H9 (cell line): ENCODE results near the gene P4HA3. TPM values are rescaled to one million over a fixed set of nuclear protein-coding genes. Genes with fewer than 3 reads are reported as not detected.

Experiments
- DNase-seq: peaks from one replicate; pipeline ENCODE4 v3.0.0-alpha.2; 2017
- H2AFZ ChIP-seq: one replicate; pipeline ENCODE4 v1.6.1; 2013; ENCODE audit warnings: mild to moderate bottlenecking, low read length, control low read depth, moderate library complexity
- H2AK5ac ChIP-seq: 2 replicates; pipeline ENCODE4 v1.6.1; 2013; ENCODE audit warnings: low read length, control low read depth, mixed read lengths; ENCODE audit not compliant: insufficient read length
- H2BK120ac ChIP-seq: one replicate; pipeline ENCODE4 v1.6.1; 2013; ENCODE audit warnings: low read depth, mild to moderate bottlenecking, low read length, control low read depth, inconsistent platforms; ENCODE audit not compliant: poor library complexity, severe bottlenecking
- H2BK12ac ChIP-seq: 2 replicates; pipeline ENCODE4 v1.6.1; 2013; ENCODE audit warnings: low read length, control low read depth, mixed read lengths, low read depth; ENCODE audit not compliant: insufficient read length
- H2BK15ac ChIP-seq: 2 replicates; pipeline ENCODE4 v1.6.1; 2013; ENCODE audit warnings: low read depth, low read length, control low read depth
- H2BK20ac ChIP-seq: one replicate; pipeline ENCODE4 v1.6.1; 2013; ENCODE audit warnings: low read depth, mild to moderate bottlenecking, low read length, control low read depth, inconsistent platforms; ENCODE audit not compliant: poor library complexity, severe bottlenecking
- H2BK5ac ChIP-seq: 2 replicates; pipeline ENCODE4 v1.6.1; 2013; ENCODE audit warnings: low read length, control low read depth, mixed read lengths; ENCODE audit not compliant: insufficient read length
- H3K14ac ChIP-seq: 2 replicates; pipeline ENCODE4 v1.6.1; 2013; ENCODE audit warnings: low read length, control low read depth; ENCODE audit not compliant: insufficient read depth
- H3K18ac ChIP-seq: 2 replicates; pipeline ENCODE4 v1.6.1; 2013; ENCODE audit warnings: low read depth, mild to moderate bottlenecking, mixed read lengths, low read length, control low read depth; ENCODE audit not compliant: insufficient read length
- H3K23ac ChIP-seq: 2 replicates; pipeline ENCODE4 v1.6.1; 2013; ENCODE audit warnings: low read length, control low read depth, mixed read lengths, low read depth; ENCODE audit not compliant: insufficient read length
- H3K23me2 ChIP-seq: 2 replicates; pipeline ENCODE4 v1.6.1; 2013; ENCODE audit warnings: low read depth, mild to moderate bottlenecking, mixed read lengths, low read length, control low read depth; ENCODE audit not compliant: insufficient read length, poor library complexity, severe bottlenecking
- H3K27ac ChIP-seq: 2 replicates; pipeline ENCODE4 v1.5.1; 2013; ENCODE audit warnings: low read length, control low read depth, mixed read lengths, low read depth; ENCODE audit not compliant: insufficient read length
- H3K27me3 ChIP-seq: 2 replicates; pipeline ENCODE4 v1.6.1; 2013; ENCODE audit warnings: low read length, control low read depth, inconsistent platforms; ENCODE audit not compliant: insufficient read depth
- H3K4ac ChIP-seq: 2 replicates; pipeline ENCODE4 v1.6.1; 2013; ENCODE audit warnings: low read depth, mild to moderate bottlenecking, control low read depth, inconsistent platforms, low read length, moderate library complexity
- H3K4me1 ChIP-seq: 2 replicates; pipeline ENCODE4 v1.6.1; 2013; ENCODE audit warnings: low read length, control low read depth, inconsistent platforms; ENCODE audit not compliant: insufficient read depth
- H3K4me2 ChIP-seq: 2 replicates; pipeline ENCODE4 v1.6.1; 2013; ENCODE audit warnings: low read length, control low read depth, mixed read lengths; ENCODE audit not compliant: insufficient read length, insufficient read depth
- H3K56ac ChIP-seq: 2 replicates; pipeline ENCODE4 v1.6.1; 2013; ENCODE audit warnings: low read depth, mild to moderate bottlenecking, mixed read lengths, low read length, control low read depth; ENCODE audit not compliant: insufficient read length
- H3K79me1 ChIP-seq: 2 replicates; pipeline ENCODE4 v1.6.1; 2013; ENCODE audit warnings: low read depth, mild to moderate bottlenecking, moderate library complexity, low read length, control low read depth, inconsistent platforms; ENCODE audit not compliant: insufficient read depth, poor library complexity, severe bottlenecking
- H3K79me2 ChIP-seq: 2 replicates; pipeline ENCODE4 v1.6.1; 2013; ENCODE audit warnings: low read length, control low read depth, inconsistent platforms; ENCODE audit not compliant: insufficient read depth
- H3K9ac ChIP-seq: 2 replicates; pipeline ENCODE4 v1.6.1; 2013; ENCODE audit warnings: low read length, control low read depth, mixed read lengths; ENCODE audit not compliant: insufficient read length; ENCODE audit errors: extremely low read depth
- H3K9me3 ChIP-seq: one replicate; pipeline ENCODE4 v1.6.1; 2013; ENCODE audit warnings: low read depth, low read length, inconsistent platforms; ENCODE audit not compliant: control insufficient read depth
- H3T11ph ChIP-seq: one replicate; pipeline ENCODE4 v1.6.1; 2013; ENCODE audit warnings: mild to moderate bottlenecking, low read length, control low read depth, inconsistent platforms
- H4K20me1 ChIP-seq: one replicate; pipeline ENCODE4 v1.6.1; 2013; ENCODE audit not compliant: control insufficient read depth, insufficient read length, insufficient read depth
- H4K5ac ChIP-seq: 2 replicates; pipeline ENCODE4 v1.6.1; 2013; ENCODE audit warnings: low read depth, mild to moderate bottlenecking, mixed read lengths, low read length, control low read depth; ENCODE audit not compliant: insufficient read length
- H4K8ac ChIP-seq: replicated peaks from 2 replicates; pipeline ENCODE4 v1.6.1; 2013; ENCODE audit warnings: low read length, control low read depth, mixed read lengths, low read depth; ENCODE audit not compliant: insufficient read length
- H4K91ac ChIP-seq: 2 replicates; pipeline ENCODE4 v1.6.1; 2013; ENCODE audit warnings: low read depth, mild to moderate bottlenecking, moderate library complexity, mixed read lengths, low read length, control low read depth; ENCODE audit not compliant: insufficient read length
- H3K27ac Mint-ChIP-seq, 3 experiments: 2 replicates in 2 of 3; 3 replicates in 1 of 3; pipeline ENCODE4 v1.8.0; 2020 to 2021; ENCODE audit warnings: mixed read lengths in 3 of 3, mild to moderate bottlenecking in 1 of 3, moderate library complexity in 1 of 3
- H3K27me3 Mint-ChIP-seq: 2 replicates; pipeline ENCODE4 v1.8.0; 2021; ENCODE audit warnings: low read depth, mild to moderate bottlenecking, moderate library complexity, mixed read lengths
- H3K36me3 Mint-ChIP-seq, 3 experiments: 2 replicates in 2 of 3; 3 replicates in 1 of 3; pipeline ENCODE4 v1.8.0; 2020 to 2021; ENCODE audit warnings: low read depth in 3 of 3, mixed read lengths in 3 of 3; ENCODE audit not compliant: insufficient read depth in 1 of 3
- H3K4me1 Mint-ChIP-seq, 2 experiments: 2 replicates each; pipeline ENCODE4 v1.8.0; 2020; ENCODE audit warnings: mixed read lengths in 2 of 2
- H3K4me3 Mint-ChIP-seq, 2 experiments: 2 replicates in 1 of 2; 3 replicates in 1 of 2; pipeline ENCODE4 v1.8.0; 2020 to 2021; ENCODE audit warnings: mild to moderate bottlenecking in 2 of 2, mixed read lengths in 2 of 2, moderate library complexity in 1 of 2
- H3K9me3 Mint-ChIP-seq, 2 experiments: 2 replicates in 1 of 2; 3 replicates in 1 of 2; pipeline ENCODE4 v1.8.0; 2020; ENCODE audit warnings: mild to moderate bottlenecking in 2 of 2, mixed read lengths in 2 of 2, moderate library complexity in 1 of 2
- WGBS: extraction: QIAGEN DNeasy Blood & Tissue Kit; methylation state at CpG from one replicate; pipeline ENCODE4 v1.1.7; 2013; ENCODE audit warnings: missing lambda C conversion rate, low lambda C conversion rate, mixed read lengths; ENCODE audit not compliant: insufficient read length; ENCODE audit errors: extremely low coverage; 5-methylcytosine and 5-hydroxymethylcytosine counted together
- total RNA-seq: library from RNA; stranded (reverse); gene quantifications from 2 replicates; pipeline ENCODE4 v1.2.1, GENCODE V29; 2021
- TF ChIP-seq, protein P1 (sequence below): fragments of 200-600 bp; sonication (generic); conservative IDR thresholded peaks from 3 replicates; pipeline ENCODE4 v1.8.0; 2021; ENCODE audit warnings: antibody characterized with exemption, mild to moderate bottlenecking

Gene P4HA3
- total RNA-seq, 1 experiment from 2014 or later: not detected

GRCh38 chr11:74235121-74235520, 76.3 kb downstream of the P4HA3 start:
- no CpG with 5 or more reads among the region's 4 CpGs for WGBS
- H4K5ac ChIP-seq: no peak overlapping the region
- H3K14ac ChIP-seq: no peak overlapping the region

More at GRCh38 chr11:74235121-74235520, 76.3 kb downstream of the P4HA3 start:
- Histone ChIP-seq H3K56ac (no peak overlapping the region), H3K4me2 (no peak overlapping the region), H3K79me1 (no peaks in the 10 kb centered on the region), H3K23ac (no peak overlapping the region), H3K4ac (no peak overlapping the region), H2AFZ (no peak overlapping the region), H3K4me1 (no peaks in the 10 kb centered on the region), H3K79me2 (no peaks in the 10 kb centered on the region), H4K8ac (no peak overlapping the region), H2BK15ac (no peak overlapping the region), H2BK5ac (no peak overlapping the region), H2BK120ac (no peak overlapping the region), H3K18ac (no peak overlapping the region), H4K20me1 (no peaks in the 10 kb centered on the region), H2BK20ac (no peak overlapping the region), H3K27ac (no peak overlapping the region), H3K23me2 (no peaks in the 10 kb centered on the region), H3K9ac (no peak overlapping the region), H2BK12ac (no peak overlapping the region), H4K91ac (no peak overlapping the region), H3T11ph (no peak overlapping the region), H2AK5ac (no peak overlapping the region), H3K9me3 (no peaks in the 10 kb centered on the region), H3K27me3 (no peaks in the 10 kb centered on the region)
- Mint-ChIP-seq H3K9me3 (no peaks in the 10 kb centered on the region), H3K36me3 (peaks cover 7 to 42% (median 21%) of the 10 kb centered on the region in 3 experiments; a peak in 6 of 7 replicates), H3K4me3 (no peak overlapping the region), H3K27me3 (no peaks in the 10 kb centered on the region), H3K27ac (no peak overlapping the region), H3K4me1 (no peaks in the 10 kb centered on the region)
- DNase-seq: no peak
- TF ChIP-seq, protein P1, sequence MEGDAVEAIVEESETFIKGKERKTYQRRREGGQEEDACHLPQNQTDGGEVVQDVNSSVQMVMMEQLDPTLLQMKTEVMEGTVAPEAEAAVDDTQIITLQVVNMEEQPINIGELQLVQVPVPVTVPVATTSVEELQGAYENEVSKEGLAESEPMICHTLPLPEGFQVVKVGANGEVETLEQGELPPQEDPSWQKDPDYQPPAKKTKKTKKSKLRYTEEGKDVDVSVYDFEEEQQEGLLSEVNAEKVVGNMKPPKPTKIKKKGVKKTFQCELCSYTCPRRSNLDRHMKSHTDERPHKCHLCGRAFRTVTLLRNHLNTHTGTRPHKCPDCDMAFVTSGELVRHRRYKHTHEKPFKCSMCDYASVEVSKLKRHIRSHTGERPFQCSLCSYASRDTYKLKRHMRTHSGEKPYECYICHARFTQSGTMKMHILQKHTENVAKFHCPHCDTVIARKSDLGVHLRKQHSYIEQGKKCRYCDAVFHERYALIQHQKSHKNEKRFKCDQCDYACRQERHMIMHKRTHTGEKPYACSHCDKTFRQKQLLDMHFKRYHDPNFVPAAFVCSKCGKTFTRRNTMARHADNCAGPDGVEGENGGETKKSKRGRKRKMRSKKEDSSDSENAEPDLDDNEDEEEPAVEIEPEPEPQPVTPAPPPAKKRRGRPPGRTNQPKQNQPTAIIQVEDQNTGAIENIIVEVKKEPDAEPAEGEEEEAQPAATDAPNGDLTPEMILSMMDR: no peak
